GM23338 (cell line): ENCODE measurements around the gene PGM1. TPM values are rescaled to one million over a fixed set of nuclear protein-coding genes. Genes with fewer than 3 reads are reported as not detected.

ENCODE experiments used
- ATAC-seq: fragments of 200-7000 bp; cut with Tn5 transposase; 3 replicates; pipeline ENCODE4 v1.9.1; 2020
- DNase-seq: peaks from one replicate; pipeline ENCODE4 v3.0.0-alpha.2; 2015; ENCODE audit warnings: low spot score
- H2AFZ ChIP-seq: fragments of 200-600 bp; sonication (generic); 2 replicates; pipeline ENCODE4 v1.8.0; 2016; ENCODE audit warnings: antibody characterized with exemption, mild to moderate bottlenecking, moderate library complexity
- H3F3A ChIP-seq: fragments of 200-600 bp; sonication (generic); replicated peaks from 2 replicates; pipeline ENCODE4 v1.8.0; 2017; ENCODE audit warnings: antibody characterized with exemption, mixed run types, low read depth
- H3K27ac ChIP-seq: fragments of 200-600 bp; sonication (generic); 2 replicates; pipeline ENCODE4 v1.6.1; 2016; ENCODE audit warnings: low read depth
- H3K27me3 ChIP-seq: fragments of 200-600 bp; sonication (generic); 2 replicates; pipeline ENCODE4 v1.8.0; 2016; ENCODE audit warnings: mild to moderate bottlenecking, mixed run types, moderate library complexity; ENCODE audit not compliant: insufficient read depth
- H3K36me3 ChIP-seq: fragments of 200-600 bp; sonication (generic); 2 replicates; pipeline ENCODE4 v1.8.0; 2016; ENCODE audit warnings: mild to moderate bottlenecking; ENCODE audit not compliant: insufficient read depth
- H3K4me1 ChIP-seq: fragments of 200-600 bp; sonication (generic); 2 replicates; pipeline ENCODE4 v1.8.0; 2016; ENCODE audit warnings: mild to moderate bottlenecking, moderate library complexity; ENCODE audit not compliant: insufficient read depth
- H3K4me2 ChIP-seq: fragments of 200-600 bp; sonication (generic); 2 replicates; pipeline ENCODE4 v1.7.1; 2017; ENCODE audit warnings: mixed run types
- H3K4me3 ChIP-seq: fragments of 200-600 bp; sonication (generic); 2 replicates; pipeline ENCODE4 v1.6.1; 2016; ENCODE audit warnings: mixed run types
- H3K79me2 ChIP-seq: fragments of 200-600 bp; sonication (generic); replicated peaks from 2 replicates; pipeline ENCODE4 v1.8.0; 2017; ENCODE audit warnings: mild to moderate bottlenecking; ENCODE audit not compliant: insufficient read depth
- H3K9me2 ChIP-seq: fragments of 200-600 bp; sonication (generic); 2 replicates; pipeline ENCODE4 v1.8.0; 2017; ENCODE audit not compliant: insufficient read depth
- H4K20me1 ChIP-seq: fragments of 200-600 bp; sonication (generic); replicated peaks from 2 replicates; pipeline ENCODE4 v1.8.0; 2017; ENCODE audit warnings: mild to moderate bottlenecking; ENCODE audit not compliant: insufficient read depth
- H3K27ac Mint-ChIP-seq: 2 replicates; pipeline ENCODE4 v1.8.0; 2020; ENCODE audit warnings: inconsistent platforms, mild to moderate bottlenecking, moderate library complexity, mixed read lengths
- H3K27me3 Mint-ChIP-seq: 3 replicates; pipeline ENCODE4 v1.8.0; 2022; ENCODE audit warnings: low read depth, mild to moderate bottlenecking, moderate library complexity, mixed read lengths, inconsistent platforms; ENCODE audit not compliant: insufficient read depth, poor library complexity
- H3K36me3 Mint-ChIP-seq: 3 replicates; pipeline ENCODE4 v1.8.0; 2021; ENCODE audit warnings: low read depth, mild to moderate bottlenecking, inconsistent platforms, moderate library complexity, mixed read lengths
- H3K4me1 Mint-ChIP-seq: 3 replicates; pipeline ENCODE4 v1.8.0; 2020; ENCODE audit warnings: mild to moderate bottlenecking, inconsistent platforms, mixed read lengths
- H3K4me3 Mint-ChIP-seq: 3 replicates; pipeline ENCODE4 v1.8.0; 2021; ENCODE audit warnings: moderate library complexity, mild to moderate bottlenecking, inconsistent platforms, mixed read lengths
- H3K9me3 Mint-ChIP-seq: 3 replicates; pipeline ENCODE4 v1.8.0; 2020; ENCODE audit warnings: moderate library complexity, mild to moderate bottlenecking, inconsistent platforms, mixed read lengths
- CREB1 ChIP-seq: fragments of 250-450 bp; sonication (Bioruptor Pico); IDR thresholded peaks from 2 replicates; pipeline ENCODE4 v1.5.0; 2020; ENCODE audit warnings: low read depth, mild to moderate bottlenecking, moderate library complexity
- EZH2 ChIP-seq: fragments of 200-600 bp; sonication (generic); IDR thresholded peaks from one replicate; pipeline ENCODE4 v1.8.0; 2017; ENCODE audit warnings: antibody characterized with exemption, mild to moderate bottlenecking, low read depth; ENCODE audit not compliant: unreplicated experiment
- JUNB ChIP-seq: IDR thresholded peaks from one replicate; pipeline ENCODE4 v1.6.1; 2016; ENCODE audit warnings: antibody characterized with exemption; ENCODE audit not compliant: unreplicated experiment
- NANOG ChIP-seq: IDR thresholded peaks from 2 replicates; pipeline ENCODE4 v1.6.1; 2016; ENCODE audit warnings: antibody characterized with exemption, borderline replicate concordance
- REST ChIP-seq: IDR thresholded peaks from one replicate; pipeline ENCODE4 v1.6.1; 2018; ENCODE audit warnings: antibody characterized with exemption; ENCODE audit not compliant: unreplicated experiment
- STAT1 ChIP-seq: IDR thresholded peaks from one replicate; pipeline ENCODE4 v1.6.1; 2016; ENCODE audit warnings: antibody characterized with exemption; ENCODE audit not compliant: unreplicated experiment
- ZNF114 ChIP-seq: fragments of 250-450 bp; sonication (Bioruptor Pico); IDR thresholded peaks from 2 replicates; pipeline ENCODE4 v1.5.0; 2020; ENCODE audit warnings: mild to moderate bottlenecking, moderate library complexity
- ZNF331 ChIP-seq: fragments of 250-450 bp; sonication (Bioruptor Pico); IDR thresholded peaks from 2 replicates; pipeline ENCODE4 v1.5.0; 2020; ENCODE audit warnings: low read depth, mild to moderate bottlenecking, moderate library complexity
- polyA plus RNA-seq: library from polyadenylated mRNA; unstranded; fragments of >200 nt; fragmentation: Nextera tagmentation; extraction: Ambion mirVana; gene quantifications from 2 replicates; pipeline ENCODE4 v1.2.1, GENCODE V29; 2016
- total RNA-seq: library from RNA; depleted of rRNA; stranded (reverse); fragments of >200 nt; shearing (Covaris generic); gene quantifications from 2 replicates; pipeline ENCODE4 v1.2.3, GENCODE V29; 2014
- TF ChIP-seq, protein P1 (sequence below): fragments of 250-450 bp; sonication (Bioruptor Pico); IDR thresholded peaks from 2 replicates; pipeline ENCODE4 v1.5.0; 2020; ENCODE audit warnings: mild to moderate bottlenecking, moderate library complexity
- TF ChIP-seq, protein P2 (sequence below): IDR thresholded peaks from 2 replicates; pipeline ENCODE4 v1.6.1; 2016; ENCODE audit warnings: antibody characterized with exemption

Gene PGM1
- total and polyA plus RNA-seq, 2 experiments from 2014 or later: 20.9 to 71.9 TPM

GRCh38 chr1:63621075-63621474, 27.9 kb downstream of the PGM1 start:
- Histone ChIP-seq H3K4me2 (no peak overlapping the region), H3K36me3 (no peaks in the 10 kb centered on the region), H2AFZ (no peak overlapping the region), H3K79me2 (no peaks in the 10 kb centered on the region), H3F3A (no peaks in the 10 kb centered on the region), H4K20me1 (0 out of 2 replicates have a peak, but pooled peaks cover 3% of the 10 kb centered on the region), H3K27me3 (no peaks in the 10 kb centered on the region), H3K9me2 (peaks cover 4% of the 10 kb centered on the region; the same call in 1 of the 2 replicates), H3K4me1 (peaks cover 21% of the 10 kb centered on the region), H3K4me3 (no peak overlapping the region), H3K27ac (no peak overlapping the region)
- Mint-ChIP-seq H3K4me1 (peaks cover 33% of the 10 kb centered on the region), H3K27me3 (peaks cover 3% of the 10 kb centered on the region), H3K27ac (no peak overlapping the region), H3K36me3 (no peaks in the 10 kb centered on the region), H3K9me3 (no peaks in the 10 kb centered on the region), H3K4me3 (no peak overlapping the region)
- no peak for TF ChIP-seq NANOG
- TF ChIP-seq ZNF114: no peak
- TF ChIP-seq EZH2: no peak
- TF ChIP-seq STAT1: no peak
- TF ChIP-seq JUNB: no peak
- TF ChIP-seq CREB1 (CRISPR knock-in tag): no peak
- DNase-seq (no peak), ATAC-seq (no peak)

GRCh38 chr1:63621698-63622097, 28.5 kb downstream of the PGM1 start:
- Mint-ChIP-seq H3K4me1 (peaks cover 29% of the 10 kb centered on the region), H3K27ac (no peak overlapping the region), H3K36me3 (no peaks in the 10 kb centered on the region), H3K9me3 (no peaks in the 10 kb centered on the region), H3K27me3 (peaks cover 3% of the 10 kb centered on the region), H3K4me3 (no peak overlapping the region)
- TF ChIP-seq EZH2: no peak
- TF ChIP-seq REST: no peak
- TF ChIP-seq, protein P1, sequence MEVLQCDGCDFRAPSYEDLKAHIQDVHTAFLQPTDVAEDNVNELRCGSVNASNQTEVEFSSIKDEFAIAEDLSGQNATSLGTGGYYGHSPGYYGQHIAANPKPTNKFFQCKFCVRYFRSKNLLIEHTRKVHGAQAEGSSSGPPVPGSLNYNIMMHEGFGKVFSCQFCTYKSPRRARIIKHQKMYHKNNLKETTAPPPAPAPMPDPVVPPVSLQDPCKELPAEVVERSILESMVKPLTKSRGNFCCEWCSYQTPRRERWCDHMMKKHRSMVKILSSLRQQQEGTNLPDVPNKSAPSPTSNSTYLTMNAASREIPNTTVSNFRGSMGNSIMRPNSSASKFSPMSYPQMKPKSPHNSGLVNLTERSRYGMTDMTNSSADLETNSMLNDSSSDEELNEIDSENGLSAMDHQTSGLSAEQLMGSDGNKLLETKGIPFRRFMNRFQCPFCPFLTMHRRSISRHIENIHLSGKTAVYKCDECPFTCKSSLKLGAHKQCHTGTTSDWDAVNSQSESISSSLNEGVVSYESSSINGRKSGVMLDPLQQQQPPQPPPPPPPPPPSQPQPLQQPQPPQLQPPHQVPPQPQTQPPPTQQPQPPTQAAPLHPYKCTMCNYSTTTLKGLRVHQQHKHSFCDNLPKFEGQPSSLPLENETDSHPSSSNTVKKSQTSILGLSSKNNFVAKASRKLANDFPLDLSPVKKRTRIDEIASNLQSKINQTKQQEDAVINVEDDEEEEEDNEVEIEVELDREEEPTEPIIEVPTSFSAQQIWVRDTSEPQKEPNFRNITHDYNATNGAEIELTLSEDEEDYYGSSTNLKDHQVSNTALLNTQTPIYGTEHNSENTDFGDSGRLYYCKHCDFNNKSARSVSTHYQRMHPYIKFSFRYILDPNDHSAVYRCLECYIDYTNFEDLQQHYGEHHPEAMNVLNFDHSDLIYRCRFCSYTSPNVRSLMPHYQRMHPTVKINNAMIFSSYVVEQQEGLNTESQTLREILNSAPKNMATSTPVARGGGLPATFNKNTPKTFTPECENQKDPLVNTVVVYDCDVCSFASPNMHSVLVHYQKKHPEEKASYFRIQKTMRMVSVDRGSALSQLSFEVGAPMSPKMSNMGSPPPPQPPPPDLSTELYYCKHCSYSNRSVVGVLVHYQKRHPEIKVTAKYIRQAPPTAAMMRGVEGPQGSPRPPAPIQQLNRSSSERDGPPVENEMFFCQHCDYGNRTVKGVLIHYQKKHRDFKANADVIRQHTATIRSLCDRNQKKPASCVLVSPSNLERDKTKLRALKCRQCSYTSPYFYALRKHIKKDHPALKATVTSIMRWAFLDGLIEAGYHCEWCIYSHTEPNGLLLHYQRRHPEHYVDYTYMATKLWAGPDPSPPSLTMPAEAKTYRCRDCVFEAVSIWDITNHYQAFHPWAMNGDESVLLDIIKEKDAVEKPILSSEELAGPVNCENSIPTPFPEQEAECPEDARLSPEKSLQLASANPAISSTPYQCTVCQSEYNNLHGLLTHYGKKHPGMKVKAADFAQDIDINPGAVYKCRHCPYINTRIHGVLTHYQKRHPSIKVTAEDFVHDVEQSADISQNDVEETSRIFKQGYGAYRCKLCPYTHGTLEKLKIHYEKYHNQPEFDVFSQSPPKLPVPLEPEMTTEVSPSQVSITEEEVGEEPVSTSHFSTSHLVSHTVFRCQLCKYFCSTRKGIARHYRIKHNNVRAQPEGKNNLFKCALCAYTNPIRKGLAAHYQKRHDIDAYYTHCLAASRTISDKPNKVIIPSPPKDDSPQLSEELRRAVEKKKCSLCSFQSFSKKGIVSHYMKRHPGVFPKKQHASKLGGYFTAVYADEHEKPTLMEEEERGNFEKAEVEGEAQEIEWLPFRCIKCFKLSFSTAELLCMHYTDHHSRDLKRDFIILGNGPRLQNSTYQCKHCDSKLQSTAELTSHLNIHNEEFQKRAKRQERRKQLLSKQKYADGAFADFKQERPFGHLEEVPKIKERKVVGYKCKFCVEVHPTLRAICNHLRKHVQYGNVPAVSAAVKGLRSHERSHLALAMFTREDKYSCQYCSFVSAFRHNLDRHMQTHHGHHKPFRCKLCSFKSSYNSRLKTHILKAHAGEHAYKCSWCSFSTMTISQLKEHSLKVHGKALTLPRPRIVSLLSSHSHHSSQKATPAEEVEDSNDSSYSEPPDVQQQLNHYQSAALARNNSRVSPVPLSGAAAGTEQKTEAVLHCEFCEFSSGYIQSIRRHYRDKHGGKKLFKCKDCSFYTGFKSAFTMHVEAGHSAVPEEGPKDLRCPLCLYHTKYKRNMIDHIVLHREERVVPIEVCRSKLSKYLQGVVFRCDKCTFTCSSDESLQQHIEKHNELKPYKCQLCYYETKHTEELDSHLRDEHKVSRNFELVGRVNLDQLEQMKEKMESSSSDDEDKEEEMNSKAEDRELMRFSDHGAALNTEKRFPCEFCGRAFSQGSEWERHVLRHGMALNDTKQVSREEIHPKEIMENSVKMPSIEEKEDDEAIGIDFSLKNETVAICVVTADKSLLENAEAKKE: no peak
- TF ChIP-seq STAT1: no peak
- TF ChIP-seq, protein P2, sequence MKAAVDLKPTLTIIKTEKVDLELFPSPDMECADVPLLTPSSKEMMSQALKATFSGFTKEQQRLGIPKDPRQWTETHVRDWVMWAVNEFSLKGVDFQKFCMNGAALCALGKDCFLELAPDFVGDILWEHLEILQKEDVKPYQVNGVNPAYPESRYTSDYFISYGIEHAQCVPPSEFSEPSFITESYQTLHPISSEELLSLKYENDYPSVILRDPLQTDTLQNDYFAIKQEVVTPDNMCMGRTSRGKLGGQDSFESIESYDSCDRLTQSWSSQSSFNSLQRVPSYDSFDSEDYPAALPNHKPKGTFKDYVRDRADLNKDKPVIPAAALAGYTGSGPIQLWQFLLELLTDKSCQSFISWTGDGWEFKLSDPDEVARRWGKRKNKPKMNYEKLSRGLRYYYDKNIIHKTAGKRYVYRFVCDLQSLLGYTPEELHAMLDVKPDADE: no peak
- TF ChIP-seq ZNF331 (CRISPR knock-in tag): no peak
- Histone ChIP-seq H3K4me1 (peaks cover 18% of the 10 kb centered on the region), H3K36me3 (no peaks in the 10 kb centered on the region), H3F3A (no peaks in the 10 kb centered on the region), H3K27ac (no peak overlapping the region), H3K27me3 (no peaks in the 10 kb centered on the region), H2AFZ (no peak overlapping the region), H3K79me2 (no peaks in the 10 kb centered on the region), H3K4me2 (no peak overlapping the region), H3K9me2 (peaks cover 4% of the 10 kb centered on the region; the same call in 1 of the 2 replicates), H4K20me1 (0 out of 2 replicates have a peak, but pooled peaks cover 3% of the 10 kb centered on the region), H3K4me3 (no peak overlapping the region)
- ATAC-seq (no peak), DNase-seq (no peak)
